Endothelial cell of umbilical vein (primary cell): ENCODE results near the gene ELAVL1. TPM values are rescaled to one million over a fixed set of nuclear protein-coding genes. Genes with fewer than 3 reads are reported as not detected.

Experiments
- BruUV-seq: library from RNA; stranded (reverse); fragments of 400-500 nt; replicated peaks from 2 replicates; lab custom pipeline; 2021; lab: Mats Ljungman, UMichigan
- CTCF ChIA-PET: fragments of 300-600, 350-600 bp; sonication (Branson Sonifier 250); formaldehyde crosslinking; loops from one replicate; lab custom pipeline; 2021; ENCODE audit warnings: antibody characterized with exemption, inconsistent platforms; lab: Charles Lee
- POLR2A ChIA-PET: fragments of 300-600, 350-600 bp; sonication (Branson Sonifier 250); formaldehyde crosslinking; loops from one replicate; lab custom pipeline; 2021; ENCODE audit warnings: antibody characterized with exemption, inconsistent platforms; lab: Charles Lee
- DNase-seq: peaks from one replicate; pipeline ENCODE4 v3.0.0-alpha.2; 2011; ENCODE audit warnings: low read depth, low spot score
- FAIRE-seq: peaks from 2 replicates; lab custom pipeline; 2011; peaks lifted over from hg19 to GRCh38; lab: Jason Lieb, UNC
- H2AFZ ChIP-seq: 2 replicates; pipeline ENCODE4 v1.6.0; 2012; ENCODE audit warnings: low read depth, low read length, control low read depth, inconsistent platforms
- H3K27ac ChIP-seq: 2 replicates; pipeline ENCODE4 v1.5.1; 2011; ENCODE audit warnings: low read depth, mild to moderate bottlenecking, control low read depth, low read length, moderate library complexity; ENCODE audit not compliant: insufficient read depth
- H3K27me3 ChIP-seq, 2 experiments: 2 replicates each; pipeline versions ENCODE4 v1.6.0 to v1.6.1; 2011; ENCODE audit warnings: low read length in 2 of 2, mixed read lengths in 1 of 2; ENCODE audit not compliant: control insufficient read depth in 2 of 2, insufficient read depth in 2 of 2
- H3K36me3 ChIP-seq, 2 experiments: 2 replicates in 1 of 2; 3 replicates in 1 of 2; pipeline ENCODE4 v1.5.1; 2011; ENCODE audit warnings: low read length in 2 of 2, mild to moderate bottlenecking in 1 of 2, moderate library complexity in 1 of 2; ENCODE audit not compliant: control insufficient read depth in 2 of 2, insufficient read depth in 2 of 2; ENCODE audit errors: extremely low read depth in 1 of 2
- H3K4me1 ChIP-seq: 3 replicates; pipeline ENCODE4 v1.5.1; 2011; ENCODE audit warnings: mild to moderate bottlenecking, low read length; ENCODE audit not compliant: control insufficient read depth, insufficient read depth; ENCODE audit errors: extremely low read depth
- H3K4me2 ChIP-seq: 2 replicates; pipeline ENCODE4 v1.6.1; 2011; ENCODE audit warnings: low read length, control low read depth, mixed read lengths; ENCODE audit not compliant: insufficient read depth
- H3K4me3 ChIP-seq, 3 experiments: fragments of 200-600 bp in 1 of 3; sonication (generic), shearing (Covaris generic) in 1 of 3; replicated peaks in 1 of 3; 2 replicates each; pipeline ENCODE4 v1.5.1; 2011 to 2016; ENCODE audit warnings: control low read depth in 3 of 3, low read length in 3 of 3, mild to moderate bottlenecking in 2 of 3, inconsistent platforms in 1 of 3, low read depth in 1 of 3, moderate library complexity in 1 of 3; ENCODE audit not compliant: insufficient read depth in 1 of 3
- H3K79me2 ChIP-seq: 2 replicates; pipeline ENCODE4 v1.6.0; 2012; ENCODE audit warnings: low read length, inconsistent platforms; ENCODE audit not compliant: control insufficient read depth, insufficient read depth
- H3K9ac ChIP-seq: replicated peaks from 2 replicates; pipeline ENCODE3; 2011; ENCODE audit warnings: low read length, control low read depth; ENCODE audit not compliant: insufficient read depth; ENCODE audit errors: extremely low read depth
- H3K9me1 ChIP-seq: replicated peaks from 3 replicates; pipeline ENCODE4 v1.6.0; 2011; ENCODE audit warnings: mild to moderate bottlenecking, low read length; ENCODE audit not compliant: control insufficient read depth, insufficient read depth; ENCODE audit errors: extremely low read depth
- H3K9me3 ChIP-seq: replicated peaks from 2 replicates; pipeline ENCODE4 v1.5.1; 2012; ENCODE audit warnings: low read length, inconsistent platforms; ENCODE audit not compliant: control insufficient read depth, insufficient read depth
- H4K20me1 ChIP-seq: replicated peaks from 2 replicates; pipeline ENCODE3; 2011; ENCODE audit warnings: mild to moderate bottlenecking, low read length; ENCODE audit not compliant: control insufficient read depth, insufficient read depth; ENCODE audit errors: extremely low read depth
- CTCF ChIP-seq, 2 donors: IDR thresholded peaks; 1 replicate in 1 of 2; 2 replicates in 1 of 2; pipeline ENCODE4 v1.5.1; 2011; ENCODE audit warnings: low read length in 2 of 2, mild to moderate bottlenecking in 2 of 2, moderate library complexity in 2 of 2, control low read depth in 1 of 2, inconsistent platforms in 1 of 2, low read depth in 1 of 2; ENCODE audit not compliant: insufficient read depth in 1 of 2; ENCODE audit errors: extremely low read depth in 1 of 2
- EZH2 ChIP-seq: IDR thresholded peaks from 2 replicates; pipeline ENCODE4 v1.6.1; 2012; ENCODE audit warnings: borderline replicate concordance, low read depth, mild to moderate bottlenecking, moderate library complexity, low read length, inconsistent platforms; ENCODE audit not compliant: severe bottlenecking
- FOS ChIP-seq: IDR thresholded peaks from 2 replicates; pipeline ENCODE4 v1.6.1; 2011; ENCODE audit warnings: mild to moderate bottlenecking, low read length, moderate library complexity, borderline replicate concordance; ENCODE audit not compliant: insufficient read depth
- GATA2 ChIP-seq: IDR thresholded peaks from 2 replicates; pipeline ENCODE4 v1.7.0; 2011; ENCODE audit warnings: low read depth, mild to moderate bottlenecking, moderate library complexity, mixed read lengths, low read length; ENCODE audit not compliant: insufficient read length, insufficient read depth
- JUN ChIP-seq: IDR thresholded peaks from 2 replicates; pipeline ENCODE4 v1.6.1; 2011; ENCODE audit warnings: borderline replicate concordance, low read depth; ENCODE audit not compliant: insufficient read length, insufficient read depth
- MAX ChIP-seq: IDR thresholded peaks from 2 replicates; pipeline ENCODE4 v1.6.1; 2011; ENCODE audit not compliant: insufficient read depth, insufficient read length
- MYC ChIP-seq: IDR thresholded peaks from one replicate; pipeline ENCODE4 v1.6.1; 2011; ENCODE audit warnings: mild to moderate bottlenecking, low read depth, low read length
- POLR2A ChIP-seq: IDR thresholded peaks from 2 replicates; pipeline ENCODE4 v1.6.1; 2012; ENCODE audit warnings: low read depth, mild to moderate bottlenecking, control low read depth, low read length
- POLR2AphosphoS5 ChIP-seq: IDR thresholded peaks from 2 replicates; pipeline ENCODE4 v1.6.1; 2012; ENCODE audit warnings: low read depth, mild to moderate bottlenecking, control low read depth, low read length, moderate library complexity; ENCODE audit not compliant: insufficient read depth
- dilution Hi-C: fragments of 300-500 bp; cut with MboI; formaldehyde crosslinking; loops from one replicate; pipeline ENCODE4 v1.15.0; 2019; ENCODE audit warnings: low sequenced_read_pairs; ENCODE audit not compliant: extremely low pct_ligation_motif_present
- intact Hi-C: fragments of 100-400 bp; cut with micrococcal nuclease; formaldehyde crosslinking; loops from one replicate; pipeline ENCODE4 v1.10.0; 2022
- polyA plus RNA-seq, 4 experiments: library from polyadenylated mRNA; depleted of rRNA in 3 of 4; stranded (reverse) in 3 of 4; unstranded in 1 of 4; fragments of >200 nt; gene quantifications; 2 replicates each; pipeline versions ENCODE4 v1.2.1 to v1.2.3, GENCODE V29; 2011 to 2012; ENCODE audit warnings: missing spikeins in 1 of 4
- total RNA-seq: library from RNA; stranded (reverse); gene quantifications from 2 replicates; pipeline ENCODE4 v1.2.3, GENCODE V29; 2021

The ELAVL1 gene
- total and polyA plus RNA-seq, 2 donors (not counting 3 experiments of a cell fraction or from before 2014, with no cell fraction given): 46.8 to 134 TPM

GRCh38 chr19:8030960-8031359, 25.5 kb upstream of the ELAVL1 start:
- ChIA-PET CTCF (interaction anchor here (0.7 to 1.1 kb wide), 2 partner anchors 16 to 23 kb away, joined by 3 read pairs; no protein-coding TSS in a partner anchor), POLR2A (no interaction called here)
- no peak overlapping the region for H2AFZ ChIP-seq
- no TSS peak for BruUV-seq
- no peak for FAIRE-seq
- H3K4me1 ChIP-seq: no peaks in the 10 kb centered on the region
- H3K27me3 ChIP-seq: peaks cover 0 to 4% of the 10 kb centered on the region in 2 experiments
- dilution Hi-C loops: no loop called here
- no peak overlapping the region for H3K27ac ChIP-seq
- TF ChIP-seq MYC (no peak), CTCF (IDR thresholded peaks at IDR 0.05; ENCODE audit: extremely low read depth in 1 of 2, insufficient read depth in 1 of 2, low read depth in 1 of 2, low read length in 2 of 2) (no peak), MAX (no peak), JUN (no peak), GATA2 (no peak), POLR2AphosphoS5 (no peak), EZH2 (no peak), FOS (no peak), POLR2A (no peak)
- no peaks in the 10 kb centered on the region for H3K36me3 ChIP-seq
- no peak overlapping the region for H3K9ac ChIP-seq
- no peaks in the 10 kb centered on the region for H3K9me1 ChIP-seq
- H4K20me1 ChIP-seq: no peaks in the 10 kb centered on the region
- intact Hi-C loops: no loop called here
- no peak overlapping the region for H3K4me2 ChIP-seq
- H3K4me3 ChIP-seq: no peak overlapping the region
- H3K79me2 ChIP-seq: no peaks in the 10 kb centered on the region
- no peaks in the 10 kb centered on the region for H3K9me3 ChIP-seq
- no peak for DNase-seq
